ENCODE results near the gene FADS2.

Gene FADS2

GRCh38 chr11:61782299-61782698 lies 45.8 kb upstream of the FADS2 start:
- DNase-seq (ENCODE audit: low read depth) = no peak
- TF ChIP-seq CTCF (conservative IDR thresholded peaks at IDR 0.05; ENCODE audit: low read length) = no peak
- no peak overlapping the region for H3K4me3 ChIP-seq (ENCODE audit: low read length)

DNA sequence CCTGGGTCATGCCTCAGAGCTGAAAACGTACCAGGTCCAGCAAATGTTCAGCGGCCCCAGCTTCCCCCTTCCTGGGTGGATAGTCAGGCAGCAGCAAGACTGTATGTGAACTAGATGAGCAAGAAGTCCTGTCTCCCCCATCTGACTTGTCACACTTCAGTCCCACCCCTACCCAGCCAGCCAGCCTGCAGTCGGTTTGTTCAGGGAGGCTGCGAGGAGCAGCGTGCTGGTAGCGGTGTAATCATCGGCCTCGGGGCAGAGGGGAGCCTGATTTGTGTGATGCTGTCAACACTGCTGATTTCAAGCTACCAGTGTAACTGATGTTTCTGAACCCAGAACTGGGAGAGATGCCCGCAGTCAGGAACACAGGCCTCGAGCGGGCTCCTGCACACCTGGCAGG lies 45.3 kb upstream of the FADS2 start:
- DNase-seq (ENCODE audit: low read depth) = no peak
- H3K4me3 ChIP-seq (ENCODE audit: low read length) = no peak overlapping the region
- no peak for TF ChIP-seq CTCF (conservative IDR thresholded peaks at IDR 0.05; ENCODE audit: low read length)

GRCh38 chr11:61783717-61784505 lies 44.2 kb upstream of the FADS2 start:
- no peak overlapping the region for H3K4me3 ChIP-seq (ENCODE audit: low read length)
- TF ChIP-seq CTCF (conservative IDR thresholded peaks at IDR 0.05; ENCODE audit: low read length) = no peak
- peak; percentile 31 for DNase-seq (ENCODE audit: low read depth)

- no peak for TF ChIP-seq CTCF (conservative IDR thresholded peaks at IDR 0.05; ENCODE audit: low read length)
- no peak for DNase-seq (ENCODE audit: low read depth)
- H3K4me3 ChIP-seq (ENCODE audit: low read length) = no peak overlapping the region
Measured at GRCh38 chr11:61784506-61784805, 43.6 kb upstream of the FADS2 start.

DNA sequence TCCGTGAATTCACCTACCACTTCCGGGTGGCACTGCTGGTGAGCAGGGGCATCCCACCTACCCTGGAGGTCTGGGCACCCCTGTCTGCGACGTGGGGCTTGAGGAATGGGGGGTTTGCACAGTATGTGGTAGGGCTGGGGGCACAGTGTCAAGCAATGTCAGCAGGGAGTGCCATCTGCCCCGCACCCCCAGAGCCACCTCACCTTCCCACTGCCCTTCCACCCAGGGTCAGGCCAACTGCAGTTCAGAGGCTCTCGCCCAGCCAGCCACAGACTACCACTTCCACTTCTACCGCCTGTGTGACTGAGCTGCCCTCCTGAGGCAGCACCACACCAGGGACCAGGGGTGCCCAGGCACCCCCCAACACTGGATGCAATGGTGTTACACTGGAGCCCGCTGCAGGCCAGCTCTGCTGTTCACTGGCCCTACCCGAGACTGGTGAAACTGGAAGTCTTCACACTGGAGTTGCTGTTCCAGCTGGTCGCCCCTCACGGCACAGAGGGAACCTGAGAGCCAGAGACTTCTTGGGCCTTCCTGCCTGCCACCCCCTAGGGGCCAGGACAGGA lies 42.2 kb upstream of the FADS2 start:
- DNase-seq (ENCODE audit: low read depth) = no peak
- TF ChIP-seq CTCF (conservative IDR thresholded peaks at IDR 0.05; ENCODE audit: low read length) = no peak
- no peak overlapping the region for H3K4me3 ChIP-seq (ENCODE audit: low read length)

- DNase-seq (ENCODE audit: low read depth) = peak; percentile 30
Measured at GRCh38 chr11:61787928-61788491, 40.1 kb upstream of the FADS2 start.

More at GRCh38 chr11:61787928-61788491, 40.1 kb upstream of the FADS2 start:
- H3K4me3 ChIP-seq (ENCODE audit: low read length) = no peak overlapping the region
- TF ChIP-seq CTCF (conservative IDR thresholded peaks at IDR 0.05; ENCODE audit: low read length) = peak; percentile 36
